HepG2 (cell line): ENCODE data around the gene CNNM3. TPM values are rescaled to one million over a fixed set of nuclear protein-coding genes. Genes with fewer than 3 reads are reported as not detected.

Experiments used
- GATAD1 ChIP-seq: IDR thresholded peaks from 2 replicates; pipeline ENCODE4 v1.6.1; 2016; ENCODE audit warnings: missing genetic modification reagents, missing compliant biosample characterization
- HNF4G ChIP-seq, 2 experiments: sonication (generic) in 1 of 2; formaldehyde crosslinking in 1 of 2; IDR thresholded peaks; 2 replicates each; pipeline versions ENCODE4 v1.4.0 to v1.6.1; 2011 to 2020; ENCODE audit warnings: borderline replicate concordance in 2 of 2, low read depth in 2 of 2, mild to moderate bottlenecking in 2 of 2, low read length in 1 of 2, missing genetic modification reagents in 1 of 2, moderate library complexity in 1 of 2
- HOXA7 ChIP-seq: sonication (generic); formaldehyde crosslinking; IDR thresholded peaks from 2 replicates; pipeline ENCODE4 v1.8.1; 2022; ENCODE audit warnings: mild to moderate bottlenecking, missing genetic modification reagents, moderate library complexity
- ISX ChIP-seq: sonication (generic); formaldehyde crosslinking; conservative IDR thresholded peaks from 2 replicates; pipeline ENCODE4 v1.5.0; 2020; ENCODE audit warnings: missing genetic modification reagents
- KAT2B ChIP-seq: fragments of 150-350 bp; IDR thresholded peaks from 2 replicates; pipeline ENCODE4 v1.6.1; 2014; ENCODE audit warnings: low read depth, low read length, borderline replicate concordance
- KLF12 ChIP-seq: sonication (generic); formaldehyde crosslinking; IDR thresholded peaks from 2 replicates; pipeline ENCODE4 v1.4.0; 2020; ENCODE audit warnings: missing genetic modification reagents, borderline replicate concordance
- MED8 ChIP-seq: sonication (generic); formaldehyde crosslinking; IDR thresholded peaks from 2 replicates; pipeline ENCODE4 v1.8.1; 2023; ENCODE audit warnings: mild to moderate bottlenecking, missing genetic modification reagents; ENCODE audit not compliant: insufficient replicate concordance
- NFE2L2 ChIP-seq: fragments of 150-350 bp; IDR thresholded peaks from 2 replicates; pipeline ENCODE4 v1.6.1; 2014; ENCODE audit warnings: low read length
- NONO ChIP-seq, 2 experiments: fragments of 450-650 bp in 1 of 2; sonication (generic) in 1 of 2; formaldehyde crosslinking in 1 of 2; IDR thresholded peaks in 1 of 2; conservative IDR thresholded peaks in 1 of 2; 2 replicates each; pipeline versions ENCODE4 v1.6.1 to v1.8.0; 2017 to 2022; ENCODE audit warnings: mild to moderate bottlenecking in 1 of 2, missing genetic modification reagents in 1 of 2, moderate library complexity in 1 of 2
- PATZ1 ChIP-seq: sonication (generic); formaldehyde crosslinking; IDR thresholded peaks from 2 replicates; pipeline ENCODE4 v1.4.0; 2020; ENCODE audit warnings: missing genetic modification reagents
- PBX2 ChIP-seq: IDR thresholded peaks from 2 replicates; pipeline ENCODE4 v1.6.1; 2016; ENCODE audit warnings: control low read depth
- PRMT3 ChIP-seq: sonication (generic); formaldehyde crosslinking; IDR thresholded peaks from 2 replicates; pipeline ENCODE4 v1.8.1; 2022; ENCODE audit warnings: low read depth, mild to moderate bottlenecking, moderate library complexity, missing genetic modification reagents, borderline replicate concordance
- ZFP41 ChIP-seq: sonication (generic); formaldehyde crosslinking; IDR thresholded peaks from 2 replicates; pipeline ENCODE4 v1.4.0; 2020; ENCODE audit warnings: mild to moderate bottlenecking, missing genetic modification reagents, borderline replicate concordance
- ZNF17 ChIP-seq: sonication (generic); formaldehyde crosslinking; IDR thresholded peaks from 2 replicates; pipeline ENCODE4 v1.5.0; 2020; ENCODE audit warnings: mild to moderate bottlenecking, missing genetic modification reagents
- ZNF432 ChIP-seq: sonication (generic); formaldehyde crosslinking; IDR thresholded peaks from 2 replicates; pipeline ENCODE4 v1.5.0; 2020; ENCODE audit warnings: missing genetic modification reagents, mild to moderate bottlenecking, borderline replicate concordance
- polyA plus RNA-seq, 8 experiments: library from polyadenylated mRNA; depleted of rRNA in 3 of 8; stranded (reverse) in 7 of 8; unstranded in 1 of 8; fragments of >200 nt; fragmentation: Illumina TruSeq in 4 of 8; extraction: Trizol in 4 of 8; gene quantifications; 2 replicates each; pipeline versions ENCODE4 v1.2.1 to v1.2.3, GENCODE V29; 2011 to 2016; ENCODE audit warnings: low read depth in 4 of 8, missing spikeins in 1 of 8, mixed read lengths in 1 of 8; ENCODE audit not compliant: insufficient read depth in 1 of 8
- total RNA-seq, 5 experiments: library from RNA; depleted of rRNA; stranded (reverse); fragments of >200 nt; fragmentation: Illumina TruSeq; extraction: Trizol; gene quantifications; 2 replicates each; pipeline ENCODE4 v1.2.3, GENCODE V29; 2016; ENCODE audit warnings: low read depth in 1 of 5
- TF ChIP-seq, protein P1 (sequence below): sonication (generic); formaldehyde crosslinking; IDR thresholded peaks from 2 replicates; pipeline ENCODE4 v1.8.1; 2023; ENCODE audit warnings: mild to moderate bottlenecking, inconsistent platforms, moderate library complexity, missing genetic modification reagents, borderline replicate concordance
- TF ChIP-seq, protein P2 (sequence below): sonication (generic); formaldehyde crosslinking; IDR thresholded peaks from 2 replicates; pipeline ENCODE4 v1.8.0; 2022; ENCODE audit warnings: low read depth, missing genetic modification reagents
- TF ChIP-seq, protein P3 (sequence below): sonication (generic); formaldehyde crosslinking; IDR thresholded peaks from 2 replicates; pipeline ENCODE4 v1.8.0; 2022; ENCODE audit warnings: missing genetic modification reagents, mild to moderate bottlenecking, moderate library complexity, borderline replicate concordance

Gene CNNM3
- total and polyA plus RNA-seq, 2 of the 13 experiments (the other 11 are each of a cell fraction or from before 2014, with no cell fraction given) = 21.2 to 27.9 TPM

DNA sequence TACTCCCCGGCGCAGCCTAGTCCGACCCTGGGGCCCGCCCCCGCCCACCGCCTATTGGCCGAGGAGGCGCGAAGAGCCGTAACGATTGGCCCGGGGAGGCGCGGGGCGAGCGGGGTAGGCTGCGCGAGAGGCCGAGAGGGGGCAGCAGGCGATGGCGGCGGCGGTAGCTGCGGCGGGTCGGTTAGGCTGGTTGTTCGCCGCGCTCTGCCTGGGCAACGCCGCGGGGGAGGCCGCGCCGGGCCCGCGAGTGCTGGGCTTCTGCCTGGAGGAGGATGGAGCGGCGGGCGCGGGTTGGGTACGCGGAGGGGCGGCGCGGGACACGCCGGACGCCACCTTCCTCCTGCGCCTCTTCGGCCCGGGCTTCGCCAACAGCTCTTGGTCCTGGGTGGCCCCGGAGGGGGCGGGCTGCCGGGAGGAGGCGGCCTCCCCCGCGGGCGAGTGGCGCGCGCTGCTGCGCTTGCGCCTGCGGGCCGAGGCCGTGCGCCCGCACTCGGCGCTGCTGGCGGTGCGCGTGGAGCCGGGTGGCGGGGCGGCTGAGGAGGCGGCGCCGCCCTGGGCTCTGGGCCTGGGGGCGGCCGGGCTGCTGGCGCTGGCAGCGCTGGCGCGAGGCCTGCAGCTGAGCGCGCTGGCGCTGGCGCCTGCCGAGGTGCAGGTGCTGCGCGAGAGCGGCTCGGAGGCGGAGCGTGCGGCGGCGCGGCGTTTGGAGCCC lies at the start of gene CNNM3 (continued):
- TF ChIP-seq, protein P1, sequence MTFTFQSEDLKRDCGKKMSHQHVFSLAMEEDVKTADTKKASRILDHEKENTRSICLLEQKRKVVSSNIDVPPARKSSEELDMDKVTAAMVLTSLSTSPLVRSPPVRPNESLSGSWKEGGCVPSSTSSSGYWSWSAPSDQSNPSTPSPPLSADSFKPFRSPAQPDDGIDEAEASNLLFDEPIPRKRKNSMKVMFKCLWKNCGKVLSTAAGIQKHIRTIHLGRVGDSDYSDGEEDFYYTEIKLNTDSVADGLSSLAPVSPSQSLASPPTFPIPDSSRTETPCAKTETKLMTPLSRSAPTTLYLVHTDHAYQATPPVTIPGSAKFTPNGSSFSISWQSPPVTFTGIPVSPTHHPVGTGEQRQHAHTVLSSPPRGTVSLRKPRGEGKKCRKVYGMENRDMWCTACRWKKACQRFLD (CRISPR knock-in tag) = 0 out of 2 replicates have a peak, but pooled peaks have one; percentile 60
- TF ChIP-seq KAT2B (no peak), ZFP41 (CRISPR knock-in tag) (no peak), NFE2L2 (no peak), GATAD1 (CRISPR knock-in tag) (peak; percentile 52; the same call in 1 of the 2 replicates), PRMT3 (CRISPR knock-in tag) (no peak), HOXA7 (CRISPR knock-in tag) (no peak), KLF12 (CRISPR knock-in tag) (peak; percentile 62; the same call in 1 of the 2 replicates), PATZ1 (CRISPR knock-in tag) (peak; percentile 91), PBX2 (CRISPR knock-in tag) (no peak), ZNF17 (CRISPR knock-in tag) (no peak), HNF4G (IDR thresholded peaks at IDR 0.05; ENCODE audit: borderline replicate concordance, low read depth, low read length) (0 out of 2 replicates have a peak, but pooled peaks have one; percentile 3), HNF4G (CRISPR knock-in tag; IDR thresholded peaks at IDR 0.05; ENCODE audit: borderline replicate concordance, low read depth) (0 out of 2 replicates have a peak, but pooled peaks have one; percentile 38), NONO (IDR thresholded peaks at IDR 0.05) (no peak), NONO (CRISPR knock-in tag; conservative IDR thresholded peaks at IDR 0.05) (peak; percentile 88), MED8 (peak; percentile 24), ZNF432 (CRISPR knock-in tag) (no peak; the same call in 1 of the 2 replicates), ISX (CRISPR knock-in tag) (no peak)
- TF ChIP-seq, protein P2, sequence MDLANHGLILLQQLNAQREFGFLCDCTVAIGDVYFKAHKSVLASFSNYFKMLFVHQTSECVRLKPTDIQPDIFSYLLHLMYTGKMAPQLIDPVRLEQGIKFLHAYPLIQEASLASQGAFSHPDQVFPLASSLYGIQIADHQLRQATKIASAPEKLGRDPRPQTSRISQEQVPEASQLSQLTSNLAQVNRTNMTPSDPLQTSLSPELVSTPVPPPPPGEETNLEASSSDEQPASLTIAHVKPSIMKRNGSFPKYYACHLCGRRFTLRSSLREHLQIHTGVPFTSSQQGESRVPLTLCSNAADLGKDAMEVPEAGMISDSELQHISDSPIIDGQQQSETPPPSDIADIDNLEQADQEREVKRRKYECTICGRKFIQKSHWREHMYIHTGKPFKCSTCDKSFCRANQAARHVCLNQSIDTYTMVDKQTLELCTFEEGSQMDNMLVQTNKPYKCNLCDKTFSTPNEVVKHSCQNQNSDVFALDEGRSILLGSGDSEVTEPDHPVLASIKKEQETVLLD (CRISPR knock-in tag) = peak; percentile 76
- TF ChIP-seq, protein P3, sequence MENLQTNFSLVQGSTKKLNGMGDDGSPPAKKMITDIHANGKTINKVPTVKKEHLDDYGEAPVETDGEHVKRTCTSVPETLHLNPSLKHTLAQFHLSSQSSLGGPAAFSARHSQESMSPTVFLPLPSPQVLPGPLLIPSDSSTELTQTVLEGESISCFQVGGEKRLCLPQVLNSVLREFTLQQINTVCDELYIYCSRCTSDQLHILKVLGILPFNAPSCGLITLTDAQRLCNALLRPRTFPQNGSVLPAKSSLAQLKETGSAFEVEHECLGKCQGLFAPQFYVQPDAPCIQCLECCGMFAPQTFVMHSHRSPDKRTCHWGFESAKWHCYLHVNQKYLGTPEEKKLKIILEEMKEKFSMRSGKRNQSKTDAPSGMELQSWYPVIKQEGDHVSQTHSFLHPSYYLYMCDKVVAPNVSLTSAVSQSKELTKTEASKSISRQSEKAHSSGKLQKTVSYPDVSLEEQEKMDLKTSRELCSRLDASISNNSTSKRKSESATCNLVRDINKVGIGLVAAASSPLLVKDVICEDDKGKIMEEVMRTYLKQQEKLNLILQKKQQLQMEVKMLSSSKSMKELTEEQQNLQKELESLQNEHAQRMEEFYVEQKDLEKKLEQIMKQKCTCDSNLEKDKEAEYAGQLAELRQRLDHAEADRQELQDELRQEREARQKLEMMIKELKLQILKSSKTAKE (CRISPR knock-in tag) = peak; percentile 90
